Stimulated activated CD8-positive, alpha-beta memory T cell treated with anti-CD3 and anti-CD28 coated beads, Interleukin-15, amount 100 ng/mL, for 24 hours (primary cell): ENCODE results near the gene GP9.
"Not testable (repeated sequence)": the region's sequence is repeated elsewhere in the genome, so short reads cannot be mapped to it uniquely, and the experiment has no call there.

Source experiments
- DNase-seq: peaks from one replicate; pipeline ENCODE4 v3.0.0-alpha.2; 2020; ENCODE audit warnings: low read depth

Gene GP9

DNA sequence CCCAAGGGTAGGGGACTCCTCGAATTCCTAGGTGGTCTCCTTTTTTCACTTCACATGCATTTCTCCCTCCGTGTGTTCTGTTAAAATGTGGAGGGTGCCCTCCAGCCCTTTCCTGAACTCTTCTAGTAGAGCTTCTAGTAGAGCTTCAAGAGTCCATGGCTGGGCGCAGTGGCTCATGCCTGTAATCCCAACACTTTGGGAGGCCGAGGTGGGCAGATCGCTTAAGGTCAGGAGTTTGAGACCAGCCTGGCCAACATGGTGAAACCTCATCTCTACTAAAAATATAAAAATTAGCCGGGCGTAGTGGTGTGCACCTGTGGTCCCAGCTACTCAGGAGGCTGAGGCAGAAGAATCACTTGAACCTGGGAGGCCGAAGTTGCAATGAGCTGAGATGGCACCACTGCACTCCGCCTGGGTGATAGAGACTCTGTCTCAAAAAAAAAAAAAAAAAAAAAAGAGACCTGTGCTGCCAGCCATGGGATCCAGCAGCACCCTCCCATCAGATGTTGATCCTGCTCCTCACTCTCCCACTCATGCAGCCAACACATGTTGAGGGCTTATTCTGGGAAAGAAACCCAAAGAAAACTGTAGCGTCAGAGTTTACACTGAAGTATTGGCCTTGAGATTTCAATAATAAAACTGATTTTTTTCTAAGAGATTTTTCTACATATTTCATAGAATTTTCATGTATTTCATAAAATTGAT, 50.6 kb downstream of the GP9 start:
- not testable (repeated sequence) for DNase-seq
